AG04450 (cell line): ENCODE data around the gene TRPV3. TPM values are rescaled to one million over a fixed set of nuclear protein-coding genes. Genes with fewer than 3 reads are reported as not detected.

Experiments
- CTCF ChIA-PET: fragments of 300-600, 350-600 bp; formaldehyde crosslinking; extraction: SDS; loops from one replicate; lab custom pipeline; 2022; ENCODE audit warnings: antibody characterized with exemption, inconsistent platforms; lab: Charles Lee
- POLR2A ChIA-PET: fragments of 350-600 bp; formaldehyde crosslinking; extraction: SDS; loops from one replicate; lab custom pipeline; 2021; ENCODE audit warnings: antibody characterized with exemption, inconsistent platforms; lab: Yijun Ruan, JAX
- DNase-seq: peaks from one replicate; pipeline ENCODE4 v3.0.0-alpha.2; 2011; ENCODE audit warnings: low read depth, low spot score
- H3K27ac ChIP-seq: one replicate; pipeline ENCODE4 v1.5.1; 2012; ENCODE audit warnings: low read depth, low read length, control low read depth
- H3K27me3 ChIP-seq: one replicate; pipeline ENCODE4 v1.6.0; 2012; ENCODE audit warnings: low read length; ENCODE audit not compliant: control insufficient read depth, insufficient read depth
- H3K4me3 ChIP-seq: 2 replicates; pipeline ENCODE4 v1.5.1; 2011; ENCODE audit warnings: mild to moderate bottlenecking, low read depth, low read length, control low read depth
- H3K9me3 ChIP-seq: 2 replicates; pipeline ENCODE4 v1.5.1; 2012; ENCODE audit warnings: low read length; ENCODE audit not compliant: control insufficient read depth, insufficient read depth
- CTCF ChIP-seq: IDR thresholded peaks from 2 replicates; pipeline ENCODE4 v1.5.1; 2011; ENCODE audit warnings: low read depth, low read length, control low read depth, inconsistent platforms
- polyA plus RNA-seq: library from polyadenylated mRNA; depleted of rRNA; stranded (reverse); fragments of >200 nt; gene quantifications from 2 replicates; pipeline ENCODE4 v1.2.3, GENCODE V29; 2011

TRPV3 gene
- polyA plus RNA-seq, 1 experiment = 0.24 TPM

GRCh38 chr17:3485481-3486068, 72.0 kb downstream of the TRPV3 start:
- peaks cover 4% of the 10 kb centered on the region for H3K27me3 ChIP-seq
- ChIA-PET POLR2A (no interaction called here), CTCF (no interaction called here)
- no peak for TF ChIP-seq CTCF
- H3K9me3 ChIP-seq = no peaks in the 10 kb centered on the region
- H3K27ac ChIP-seq = no peak overlapping the region
- no peak overlapping the region for H3K4me3 ChIP-seq
- no peak for DNase-seq

GRCh38 chr17:3482852-3483251, 74.8 kb downstream of the TRPV3 start:
- CTCF ChIA-PET = no interaction called here
- no peak overlapping the region for H3K27ac ChIP-seq
- no peak for DNase-seq
- no peak for TF ChIP-seq CTCF
- POLR2A ChIA-PET = no interaction called here
- H3K27me3 ChIP-seq = no peaks in the 10 kb centered on the region
- no peak overlapping the region for H3K4me3 ChIP-seq
- no peaks in the 10 kb centered on the region for H3K9me3 ChIP-seq

GRCh38 chr17:3479988-3480387, 77.6 kb downstream of the TRPV3 start:
- no peak overlapping the region for H3K4me3 ChIP-seq
- TF ChIP-seq CTCF = no peak
- ChIA-PET POLR2A (no interaction called here), CTCF (no interaction called here)
- DNase-seq = no peak
- no peaks in the 10 kb centered on the region for H3K27me3 ChIP-seq
- no peaks in the 10 kb centered on the region for H3K9me3 ChIP-seq
- no peak overlapping the region for H3K27ac ChIP-seq

- Histone ChIP-seq H3K27ac (no peak within 1 kb of the TSS), H3K9me3 (peaks cover 11% of the 10 kb centered on the region), H3K27me3 (no peaks in the 10 kb centered on the region), H3K4me3 (peak within 1 kb of the TSS; percentile 52)
- DNase-seq = no peak
- CTCF ChIA-PET = no interaction called here
- no peak for TF ChIP-seq CTCF
- POLR2A ChIA-PET = no interaction called here
These were observed 81.6 kb downstream of the TRPV3 start, which contains the start of gene ASPA for GRCh38 chr17:3475812-3476610. TSS of gene ASPA (plus strand) at chr17:3475997. CDS start at chr17:3476160, 163 bp downstream.

GRCh38 chr17:3475251-3475685, 82.3 kb downstream of the TRPV3 start:
- ChIA-PET POLR2A (no interaction called here), CTCF (no interaction called here)
- no peaks in the 10 kb centered on the region for H3K27me3 ChIP-seq
- H3K27ac ChIP-seq = no peak overlapping the region
- no peak for TF ChIP-seq CTCF
- peaks cover 11% of the 10 kb centered on the region for H3K9me3 ChIP-seq
- DNase-seq = no peak
- H3K4me3 ChIP-seq = no peak overlapping the region
